K562 (cell line): ENCODE measurements around the gene COL8A2. TPM values are rescaled to one million over a fixed set of nuclear protein-coding genes. Genes with fewer than 3 reads are reported as not detected.

Experiments used
- CUX1 ChIP-seq: fragments of 200-800 bp; sonication (Bioruptor generic); IDR thresholded peaks from 2 replicates; pipeline ENCODE4 v1.6.1; 2016; ENCODE audit warnings: missing genetic modification characterization, missing compliant biosample characterization
- ERF ChIP-seq: fragments of 450-650 bp; formaldehyde crosslinking; IDR thresholded peaks from 2 replicates; pipeline ENCODE4 v1.4.0; 2020; ENCODE audit warnings: mild to moderate bottlenecking, mixed read lengths
- FOS ChIP-seq: IDR thresholded peaks from 3 replicates; pipeline ENCODE4 v1.6.1; 2011; ENCODE audit not compliant: insufficient read length; ENCODE audit errors: extremely low read depth
- GATA2 ChIP-seq: sonication (generic); formaldehyde crosslinking; IDR thresholded peaks from 2 replicates; pipeline ENCODE4 v1.4.0; 2020; ENCODE audit warnings: mild to moderate bottlenecking, missing genetic modification reagents
- MAZ ChIP-seq, 2 experiments: fragments of 450-650 bp in 1 of 2; sonication (generic) in 1 of 2; formaldehyde crosslinking; IDR thresholded peaks in 1 of 2; conservative IDR thresholded peaks in 1 of 2; 2 replicates each; pipeline versions ENCODE4 v1.4.0 to v1.5.0; 2020; ENCODE audit warnings: mild to moderate bottlenecking in 1 of 2, missing genetic modification reagents in 1 of 2
- MTA3 ChIP-seq: fragments of 450-650 bp; formaldehyde crosslinking; IDR thresholded peaks from 2 replicates; pipeline ENCODE4 v1.6.1; 2017; ENCODE audit warnings: mild to moderate bottlenecking, borderline replicate concordance
- NRF1 ChIP-seq, 2 experiments: fragments of 450-650 bp; IDR thresholded peaks in 1 of 2; conservative IDR thresholded peaks in 1 of 2; 2 replicates each; pipeline ENCODE4 v1.6.1; 2014; ENCODE audit warnings: mild to moderate bottlenecking in 2 of 2
- POLR2G ChIP-seq: fragments of 200-400 bp; formaldehyde crosslinking; IDR thresholded peaks from 2 replicates; pipeline ENCODE4 v1.6.1; 2017; ENCODE audit warnings: low read depth, mild to moderate bottlenecking, antibody characterized with exemption, low read length, moderate library complexity
- RBFOX2 ChIP-seq: fragments of 200-400 bp; formaldehyde crosslinking; IDR thresholded peaks from 2 replicates; pipeline ENCODE4 v1.6.1; 2017; ENCODE audit warnings: low read depth, mild to moderate bottlenecking, low read length, moderate library complexity
- REST ChIP-seq, 2 experiments: fragments of 450-650 bp; formaldehyde crosslinking in 1 of 2; IDR thresholded peaks; 2 replicates each; pipeline versions ENCODE4 v1.4.0 to v1.6.1; 2014 to 2020; ENCODE audit warnings: mild to moderate bottlenecking in 2 of 2, borderline replicate concordance in 1 of 2, low read depth in 1 of 2
- TCF3 ChIP-seq: sonication (generic); formaldehyde crosslinking; IDR thresholded peaks from 2 replicates; pipeline ENCODE4 v1.4.0; 2020; ENCODE audit warnings: mild to moderate bottlenecking, missing genetic modification reagents
- VEZF1 ChIP-seq: fragments of 200-800 bp; sonication (Bioruptor generic); IDR thresholded peaks from 2 replicates; pipeline ENCODE4 v1.6.1; 2017; ENCODE audit warnings: missing genetic modification characterization, missing compliant biosample characterization
- ZNF77 ChIP-seq: fragments of 250-450 bp; sonication (Bioruptor Pico); IDR thresholded peaks from 2 replicates; pipeline ENCODE4 v1.5.0; 2020
- polyA plus RNA-seq, 8 experiments: library from polyadenylated mRNA; depleted of rRNA in 4 of 8; stranded (reverse) in 5 of 8; unstranded in 3 of 8; fragments of >200 nt; fragmentation: Nextera tagmentation in 2 of 8; fragmentation: Illumina TruSeq in 1 of 8; extraction: Ambion mirVana in 2 of 8; extraction: Trizol in 1 of 8; gene quantifications; 2 replicates each; pipeline versions ENCODE4 v1.2.1 to v1.2.3, GENCODE V29; 2011 to 2014; ENCODE audit warnings: inconsistent platforms in 1 of 8, missing spikeins in 1 of 8
- total RNA-seq, 7 experiments: library from RNA; depleted of rRNA in 6 of 7; stranded (reverse); fragments of >200 nt in 6 of 7; fragmentation: Illumina TruSeq in 2 of 7; extraction: Trizol in 2 of 7; gene quantifications; 2 replicates each; pipeline versions ENCODE4 v1.2.1 to v1.2.3, GENCODE V29; 2011 to 2021; ENCODE audit warnings: low replicate concordance in 1 of 7

Gene COL8A2
- total and polyA plus RNA-seq, 9 of the 15 experiments (the other 6 are each of a cell fraction or from before 2014, with no cell fraction given) = 0.03 to 0.14 (median 0.04) TPM; not detected in 5

- no peak for TF ChIP-seq CUX1 (CRISPR knock-in tag)
- TF ChIP-seq TCF3 (CRISPR knock-in tag) = no peak
- TF ChIP-seq POLR2G = 0 out of 2 replicates have a peak, but pooled peaks have one; percentile 16
- no peak for TF ChIP-seq ZNF77
- no peak for TF ChIP-seq RBFOX2
- no peak for TF ChIP-seq NRF1 (conservative IDR thresholded peaks at IDR 0.05 in 1 of 2, IDR thresholded peaks at IDR 0.05 in 1 of 2)
- TF ChIP-seq GATA2 = no peak
- TF ChIP-seq MTA3 = peak; percentile 17; the same call in 1 of the 2 replicates
- 0 out of 2 replicates have a peak, but pooled peaks have one; percentile 26 for TF ChIP-seq ERF
- peak; percentile 23 to 47; a peak in 2 of 4 replicates for TF ChIP-seq MAZ (CRISPR knock-in tag; conservative IDR thresholded peaks at IDR 0.05 in 1 of 2, IDR thresholded peaks at IDR 0.05 in 1 of 2)
- TF ChIP-seq REST (IDR thresholded peaks at IDR 0.05; ENCODE audit: borderline replicate concordance) = no peak
- 0 out of 2 replicates have a peak, but pooled peaks have one; percentile 24 for TF ChIP-seq REST (CRISPR knock-in tag; IDR thresholded peaks at IDR 0.05; ENCODE audit: low read depth)
- peak; percentile 51; the same call in 1 of the 2 replicates for TF ChIP-seq VEZF1 (CRISPR knock-in tag)
- no peak for TF ChIP-seq FOS
These were observed 26.8 kb upstream of the COL8A2 start (continued) for GRCh38 chr1:36151845-36152203.
